Suprapubic skin (tissue), 4 donors: ENCODE measurements around the gene APOL1. TPM values are rescaled to one million over a fixed set of nuclear protein-coding genes. Genes with fewer than 3 reads are reported as not detected.

Experiments
- DNase-seq, 2 donors: peaks; one replicate each; pipeline ENCODE4 v3.0.0-alpha.2; 2019; ENCODE audit warnings: low spot score in 2 of 2
- H3K27ac ChIP-seq: fragments of 200-600 bp; sonication (generic); one replicate; pipeline ENCODE4 v1.5.1; 2019
- H3K27me3 ChIP-seq: fragments of 200-600 bp; sonication (generic); one replicate; pipeline ENCODE4 v1.5.1; 2019
- H3K36me3 ChIP-seq: fragments of 200-600 bp; sonication (generic); one replicate; pipeline ENCODE4 v1.5.1; 2019
- H3K4me1 ChIP-seq: fragments of 200-600 bp; sonication (generic); one replicate; pipeline ENCODE4 v1.5.1; 2019
- H3K4me3 ChIP-seq: fragments of 200-600 bp; sonication (generic); one replicate; pipeline ENCODE4 v1.5.1; 2019; ENCODE audit warnings: mild to moderate bottlenecking
- H3K9me3 ChIP-seq: fragments of 200-600 bp; sonication (generic); one replicate; pipeline ENCODE4 v1.5.1; 2019
- EP300 ChIP-seq: sonication (generic); formaldehyde crosslinking; IDR thresholded peaks from one replicate; pipeline ENCODE4 v1.6.1; 2017; ENCODE audit warnings: antibody characterized with exemption
- POLR2A ChIP-seq, 2 donors: fragments of 450-650 bp; IDR thresholded peaks; one replicate each; pipeline ENCODE4 v1.6.1; 2017; ENCODE audit warnings: antibody characterized with exemption in 2 of 2, mild to moderate bottlenecking in 2 of 2, moderate library complexity in 2 of 2
- POLR2AphosphoS5 ChIP-seq, 3 donors: sonication (generic); formaldehyde crosslinking; IDR thresholded peaks; one replicate each; pipeline ENCODE4 v1.6.1; 2017; ENCODE audit warnings: antibody characterized with exemption in 3 of 3
- WGBS: methylation state at CpG from one replicate; pipeline ENCODE4 v1.1.5; 2018; 5-methylcytosine and 5-hydroxymethylcytosine counted together
- total RNA-seq, 4 donors: library from RNA; depleted of rRNA; stranded (reverse); fragments of >200 nt; gene quantifications; one replicate each; pipeline ENCODE4 v1.1.0, GENCODE V29; 2016
- TF ChIP-seq, protein P1 (sequence below), 2 donors: fragments of 200-600 bp in 1 of 2; fragments of 450-650 bp in 1 of 2; sonication (generic) in 1 of 2; IDR thresholded peaks; one replicate each; pipeline ENCODE4 v1.5.1; 2016 to 2019; ENCODE audit warnings: antibody characterized with exemption in 2 of 2, mild to moderate bottlenecking in 1 of 2, moderate library complexity in 1 of 2

Gene APOL1
- total RNA-seq, 4 donors from 2014 or later: 1.2 to 7.3 (median 3.0) TPM

DNA sequence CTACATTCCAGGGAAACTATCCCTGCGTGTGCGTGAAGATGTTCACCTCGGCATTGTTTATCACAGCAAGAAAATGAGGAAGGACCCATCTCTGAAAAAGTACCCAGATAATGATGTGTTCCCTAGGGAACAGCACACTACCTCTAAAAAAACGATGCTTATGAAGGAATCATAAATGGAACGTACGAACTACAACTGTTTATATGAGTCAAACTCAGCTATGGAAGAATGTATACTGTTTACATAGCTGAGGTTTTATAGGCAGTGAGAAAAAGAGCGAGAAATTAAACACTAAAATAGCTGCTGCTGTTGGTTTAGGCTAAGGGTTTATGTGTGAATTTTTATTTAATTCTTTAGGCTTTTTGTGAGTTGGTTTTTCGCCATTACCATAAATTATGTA, 48.9 kb downstream of the APOL1 start:
- 82% methylated on average over 8 of the region's 8 CpGs for WGBS
- Histone ChIP-seq H3K9me3 (no peaks in the 10 kb centered on the region), H3K36me3 (peaks cover 98% of the 10 kb centered on the region), H3K4me3 (no peak overlapping the region), H3K4me1 (no peaks in the 10 kb centered on the region), H3K27me3 (no peaks in the 10 kb centered on the region), H3K27ac (no peak overlapping the region)
- TF ChIP-seq POLR2A (IDR thresholded peaks at IDR 0.05) (no peak), EP300 (peak; percentile 39)
- DNase-seq: no peak

DNA sequence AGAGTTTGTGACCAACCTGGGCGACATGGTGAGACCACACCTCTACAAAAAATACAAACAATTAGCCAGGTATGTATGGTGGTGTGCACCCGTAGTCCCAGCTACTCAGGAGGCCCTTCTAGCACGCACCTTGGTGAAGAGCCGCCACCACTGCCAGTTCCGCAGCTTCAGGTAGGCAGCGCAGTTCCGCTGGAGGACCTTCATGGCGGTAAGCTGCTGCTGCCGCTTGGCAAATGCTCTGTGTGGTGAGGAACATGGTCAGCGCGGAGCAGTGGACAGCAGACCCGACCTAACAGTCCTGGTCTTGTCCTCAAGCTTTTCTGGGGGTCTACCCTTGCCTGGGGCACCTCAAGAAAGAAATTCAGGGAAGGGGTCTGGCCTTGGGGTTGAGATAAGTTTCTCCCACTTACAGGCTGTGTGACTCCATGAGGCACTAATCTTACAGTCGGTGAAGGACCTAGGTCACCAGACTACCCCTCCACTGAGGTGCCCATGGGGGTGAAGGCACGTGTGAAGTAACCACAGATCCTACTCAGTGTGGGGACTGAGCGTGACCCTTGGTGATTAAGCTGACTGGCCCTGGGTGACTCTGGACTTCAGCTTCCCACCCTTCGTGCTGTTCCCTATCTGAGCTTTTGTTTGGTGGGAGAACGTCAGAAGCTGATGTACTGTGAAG, 49.6 kb downstream of the APOL1 start:
- Histone ChIP-seq H3K9me3 (no peaks in the 10 kb centered on the region), H3K27ac (no peak overlapping the region), H3K4me3 (no peak overlapping the region), H3K27me3 (no peaks in the 10 kb centered on the region), H3K36me3 (peaks cover 98% of the 10 kb centered on the region), H3K4me1 (no peaks in the 10 kb centered on the region)
- 95% methylated on average over 10 of the region's 17 CpGs for WGBS
- no peak for DNase-seq
- TF ChIP-seq EP300 (no peak), POLR2A (IDR thresholded peaks at IDR 0.05) (no peak), POLR2AphosphoS5 (IDR thresholded peaks at IDR 0.05) (no peak)
- TF ChIP-seq, protein P1, sequence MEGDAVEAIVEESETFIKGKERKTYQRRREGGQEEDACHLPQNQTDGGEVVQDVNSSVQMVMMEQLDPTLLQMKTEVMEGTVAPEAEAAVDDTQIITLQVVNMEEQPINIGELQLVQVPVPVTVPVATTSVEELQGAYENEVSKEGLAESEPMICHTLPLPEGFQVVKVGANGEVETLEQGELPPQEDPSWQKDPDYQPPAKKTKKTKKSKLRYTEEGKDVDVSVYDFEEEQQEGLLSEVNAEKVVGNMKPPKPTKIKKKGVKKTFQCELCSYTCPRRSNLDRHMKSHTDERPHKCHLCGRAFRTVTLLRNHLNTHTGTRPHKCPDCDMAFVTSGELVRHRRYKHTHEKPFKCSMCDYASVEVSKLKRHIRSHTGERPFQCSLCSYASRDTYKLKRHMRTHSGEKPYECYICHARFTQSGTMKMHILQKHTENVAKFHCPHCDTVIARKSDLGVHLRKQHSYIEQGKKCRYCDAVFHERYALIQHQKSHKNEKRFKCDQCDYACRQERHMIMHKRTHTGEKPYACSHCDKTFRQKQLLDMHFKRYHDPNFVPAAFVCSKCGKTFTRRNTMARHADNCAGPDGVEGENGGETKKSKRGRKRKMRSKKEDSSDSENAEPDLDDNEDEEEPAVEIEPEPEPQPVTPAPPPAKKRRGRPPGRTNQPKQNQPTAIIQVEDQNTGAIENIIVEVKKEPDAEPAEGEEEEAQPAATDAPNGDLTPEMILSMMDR (IDR thresholded peaks at IDR 0.05): no peak

DNA sequence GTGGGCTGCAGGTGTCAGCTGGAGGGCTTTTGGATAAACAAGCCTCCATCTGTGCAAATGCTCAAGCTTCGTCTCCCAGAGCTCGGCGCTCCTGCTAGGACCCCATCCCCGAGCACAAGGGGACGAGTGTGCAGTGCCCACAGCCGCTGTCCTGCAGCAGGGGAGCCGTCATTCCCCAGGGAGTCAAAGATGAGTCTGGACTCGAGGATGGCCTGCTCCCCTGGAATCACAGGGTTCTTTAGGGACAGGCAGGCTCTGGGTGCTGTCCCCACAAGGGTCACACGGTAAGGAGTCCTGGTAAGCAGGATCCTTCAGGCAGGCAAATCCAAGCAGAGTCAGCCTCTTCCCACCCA, 50.2 kb downstream of the APOL1 start:
- TF ChIP-seq, protein P1 (IDR thresholded peaks at IDR 0.05): no peak
- TF ChIP-seq EP300: no peak
- TF ChIP-seq POLR2A (IDR thresholded peaks at IDR 0.05): no peak
- TF ChIP-seq POLR2AphosphoS5 (IDR thresholded peaks at IDR 0.05): no peak
- Histone ChIP-seq H3K36me3 (peaks cover 98% of the 10 kb centered on the region), H3K27me3 (no peaks in the 10 kb centered on the region), H3K4me3 (no peak overlapping the region), H3K9me3 (no peaks in the 10 kb centered on the region), H3K27ac (no peak overlapping the region), H3K4me1 (no peaks in the 10 kb centered on the region)
- 97% methylated on average over 5 of the region's 9 CpGs for WGBS
- DNase-seq: no peak

DNA sequence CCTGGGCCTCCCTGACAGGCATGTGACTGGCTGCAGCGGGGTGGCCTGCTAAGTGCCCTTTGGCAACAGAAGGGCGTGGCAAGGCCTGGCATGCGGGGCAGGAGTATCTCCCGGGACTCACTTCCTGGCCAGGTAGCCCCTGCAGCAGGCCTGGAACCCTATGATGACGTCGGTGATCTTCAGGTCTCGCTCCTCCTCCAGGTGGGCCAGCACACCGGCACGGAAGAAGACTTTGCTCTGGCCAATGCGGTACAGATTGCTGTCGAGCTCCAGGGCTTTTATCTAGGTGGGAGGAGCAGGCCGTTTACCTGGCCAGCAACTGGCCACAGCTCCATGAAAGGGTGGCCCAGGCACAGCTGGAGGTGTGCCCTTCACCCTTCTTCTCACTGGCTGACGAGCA, 50.9 kb downstream of the APOL1 start:
- H3K4me3 ChIP-seq: no peak overlapping the region
- no peaks in the 10 kb centered on the region for H3K4me1 ChIP-seq
- TF ChIP-seq POLR2AphosphoS5 (IDR thresholded peaks at IDR 0.05) (no peak), POLR2A (IDR thresholded peaks at IDR 0.05) (no peak), EP300 (no peak)
- TF ChIP-seq, protein P1 (IDR thresholded peaks at IDR 0.05): no peak
- WGBS: 61% methylated on average over 13 of the region's 13 CpGs
- no peaks in the 10 kb centered on the region for H3K27me3 ChIP-seq
- H3K36me3 ChIP-seq: peaks cover 98% of the 10 kb centered on the region
- H3K9me3 ChIP-seq: no peaks in the 10 kb centered on the region
- no peak overlapping the region for H3K27ac ChIP-seq
- DNase-seq: no peak

DNA sequence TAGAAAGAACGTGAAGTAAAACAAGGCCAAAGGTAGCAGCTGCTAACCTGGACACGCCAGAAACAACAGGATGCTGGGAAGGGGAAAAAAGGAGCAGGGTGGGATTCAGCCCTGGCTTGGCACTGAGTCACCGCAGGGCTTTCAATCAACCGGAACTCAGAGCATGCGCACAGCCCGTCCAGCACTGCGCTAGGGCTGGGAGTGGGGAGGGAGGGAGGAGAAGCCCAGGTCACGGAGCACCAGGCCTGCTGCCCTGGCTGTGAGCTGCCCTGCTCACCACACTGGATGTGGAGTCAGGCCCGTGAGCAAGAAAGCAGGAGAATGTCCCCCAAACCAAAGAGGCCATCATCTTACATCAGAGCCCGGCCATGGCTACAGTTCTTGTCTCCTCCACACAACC, 51.5 kb downstream of the APOL1 start:
- Histone ChIP-seq H3K9me3 (no peaks in the 10 kb centered on the region), H3K27ac (no peak overlapping the region), H3K4me1 (no peaks in the 10 kb centered on the region), H3K27me3 (no peaks in the 10 kb centered on the region), H3K4me3 (no peak overlapping the region), H3K36me3 (peaks cover 98% of the 10 kb centered on the region)
- 84% methylated on average over 7 of the region's 10 CpGs for WGBS
- TF ChIP-seq EP300 (no peak), POLR2A (IDR thresholded peaks at IDR 0.05) (no peak), POLR2AphosphoS5 (IDR thresholded peaks at IDR 0.05) (no peak)
- TF ChIP-seq, protein P1 (IDR thresholded peaks at IDR 0.05): no peak
- DNase-seq: no peak

DNA sequence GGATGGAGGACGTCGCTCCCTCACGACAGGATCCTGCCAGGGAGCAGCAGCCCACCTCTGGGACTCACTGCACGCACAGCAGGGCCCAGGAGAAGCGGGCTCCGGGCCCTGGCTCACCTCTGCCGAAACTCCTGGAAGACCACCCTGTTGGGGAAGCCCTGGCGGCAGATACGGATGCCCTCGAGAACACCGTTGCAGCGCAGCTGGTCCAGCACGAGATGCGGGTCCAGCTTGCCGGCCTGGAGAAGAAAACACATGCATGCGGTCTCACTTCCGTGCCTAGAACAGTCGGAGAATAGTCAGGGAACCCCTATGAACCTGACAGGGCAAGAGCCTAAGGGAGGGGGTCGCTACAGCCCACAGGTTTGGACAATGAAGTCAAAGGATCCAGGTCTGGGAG, 52.9 kb downstream of the APOL1 start:
- H3K27me3 ChIP-seq: no peaks in the 10 kb centered on the region
- no peaks in the 10 kb centered on the region for H3K9me3 ChIP-seq
- no peaks in the 10 kb centered on the region for H3K4me1 ChIP-seq
- peaks cover 98% of the 10 kb centered on the region for H3K36me3 ChIP-seq
- 90% methylated on average over 19 of the region's 19 CpGs for WGBS
- TF ChIP-seq, protein P1 (IDR thresholded peaks at IDR 0.05): no peak
- no peak for TF ChIP-seq POLR2AphosphoS5 (IDR thresholded peaks at IDR 0.05)
- no peak for TF ChIP-seq EP300
- TF ChIP-seq POLR2A (IDR thresholded peaks at IDR 0.05): no peak
- no peak overlapping the region for H3K4me3 ChIP-seq
- DNase-seq: no peak
- no peak overlapping the region for H3K27ac ChIP-seq
